OCI-LY3 (cell line): ENCODE measurements around the gene DKK3.

Source experiments
- H2AFZ ChIP-seq: fragments of 200-600, 300-600 bp; shearing (Covaris generic); 2 replicates; pipeline ENCODE4 v1.6.0; 2014; ENCODE audit warnings: antibody characterized with exemption, low read depth, low read length
- H3K27ac ChIP-seq: fragments of 200-600, 300-600 bp; sonication (generic); 2 replicates; pipeline ENCODE4 v1.5.1; 2014; ENCODE audit warnings: mild to moderate bottlenecking, low read length, moderate library complexity, mixed read lengths
- H3K27me3 ChIP-seq: fragments of 200-600, 300-600 bp; sonication (generic); 2 replicates; pipeline ENCODE4 v1.6.1; 2014; ENCODE audit warnings: low read depth, low read length, mixed read lengths
- H3K36me3 ChIP-seq: fragments of 200-600, 300-600 bp; sonication (generic); replicated peaks from 2 replicates; pipeline ENCODE3; 2014; ENCODE audit warnings: low read depth, low read length, mixed read lengths
- H3K4me1 ChIP-seq: fragments of 300-600, 200-600 bp; sonication (generic); 2 replicates; pipeline ENCODE4 v1.6.1; 2014; ENCODE audit warnings: low read length, mixed read lengths
- H3K4me2 ChIP-seq: fragments of 200-600, 300-600 bp; sonication (generic); 2 replicates; pipeline ENCODE4 v1.6.1; 2014; ENCODE audit warnings: low read length, mixed read lengths
- H3K4me3 ChIP-seq: fragments of 300-600, 200-600 bp; sonication (generic); 2 replicates; pipeline ENCODE4 v1.5.1; 2014; ENCODE audit warnings: antibody characterized with exemption, mild to moderate bottlenecking, low read length, moderate library complexity
- H3K79me2 ChIP-seq: fragments of 300-600, 200-600 bp; shearing (Covaris generic); 2 replicates; pipeline ENCODE4 v1.6.1; 2014; ENCODE audit warnings: mild to moderate bottlenecking, low read length, mixed read lengths
- H3K9ac ChIP-seq: fragments of 300-600, 200-600 bp; shearing (Covaris generic); 2 replicates; pipeline ENCODE4 v1.6.0; 2014; ENCODE audit warnings: mild to moderate bottlenecking, low read length, moderate library complexity
- H3K9me3 ChIP-seq: fragments of 200-600, 300-600 bp; shearing (Covaris generic); 2 replicates; pipeline ENCODE4 v1.6.1; 2014; ENCODE audit warnings: low read length, mixed read lengths; ENCODE audit not compliant: insufficient read depth
- H4K20me1 ChIP-seq: fragments of 200-600, 300-600 bp; sonication (generic); 2 replicates; pipeline ENCODE4 v1.6.1; 2016; ENCODE audit warnings: low read length, mixed read lengths; ENCODE audit not compliant: insufficient read depth
- CTCF ChIP-seq: fragments of 200-600, 300-600 bp; sonication (generic); IDR thresholded peaks from 2 replicates; pipeline ENCODE4 v1.5.1; 2014; ENCODE audit warnings: antibody characterized with exemption, low read length, low read depth
- EZH2phosphoT487 ChIP-seq: fragments of 200-600 bp; shearing (Covaris generic); IDR thresholded peaks from 2 replicates; pipeline ENCODE4 v1.6.1; 2018; ENCODE audit warnings: antibody characterized with exemption, mixed run types, low read depth

DKK3 gene

GRCh38 chr11:11966826-11967668 lies 41.4 kb downstream of the DKK3 start:
- H3K79me2 ChIP-seq = no peaks in the 10 kb centered on the region
- TF ChIP-seq EZH2phosphoT487 (no peak), CTCF (peak; percentile 62)
- no peaks in the 10 kb centered on the region for H3K9me3 ChIP-seq
- H3K27ac ChIP-seq = no peak overlapping the region
- H3K4me3 ChIP-seq = no peak overlapping the region
- no peak overlapping the region for H3K9ac ChIP-seq
- no peaks in the 10 kb centered on the region for H4K20me1 ChIP-seq
- H3K4me1 ChIP-seq = no peaks in the 10 kb centered on the region
- H3K27me3 ChIP-seq = no peaks in the 10 kb centered on the region
- no peaks in the 10 kb centered on the region for H3K36me3 ChIP-seq
- no peak overlapping the region for H2AFZ ChIP-seq
- H3K4me2 ChIP-seq = no peak overlapping the region

- Histone ChIP-seq H3K4me2 (no peak overlapping the region), H3K9me3 (no peaks in the 10 kb centered on the region), H3K27me3 (no peaks in the 10 kb centered on the region), H3K79me2 (no peaks in the 10 kb centered on the region), H3K9ac (no peak overlapping the region), H3K27ac (no peak overlapping the region), H4K20me1 (no peaks in the 10 kb centered on the region), H3K4me1 (no peaks in the 10 kb centered on the region), H3K36me3 (no peaks in the 10 kb centered on the region), H3K4me3 (no peak overlapping the region), H2AFZ (no peak overlapping the region)
- TF ChIP-seq EZH2phosphoT487 (no peak), CTCF (no peak)
Measured at GRCh38 chr11:11966354-11966741, 42.1 kb downstream of the DKK3 start.

- no peaks in the 10 kb centered on the region for H3K27me3 ChIP-seq
- H3K36me3 ChIP-seq = no peaks in the 10 kb centered on the region
- H3K4me2 ChIP-seq = no peak overlapping the region
- H3K27ac ChIP-seq = no peak overlapping the region
- H3K9ac ChIP-seq = no peak overlapping the region
- H3K9me3 ChIP-seq = no peaks in the 10 kb centered on the region
- no peaks in the 10 kb centered on the region for H4K20me1 ChIP-seq
- TF ChIP-seq EZH2phosphoT487 (no peak), CTCF (no peak)
- H3K79me2 ChIP-seq = no peaks in the 10 kb centered on the region
- H2AFZ ChIP-seq = no peak overlapping the region
- no peaks in the 10 kb centered on the region for H3K4me1 ChIP-seq
- H3K4me3 ChIP-seq = no peak overlapping the region
Measured at GRCh38 chr11:11965656-11966353, 42.6 kb downstream of the DKK3 start.

GRCh38 chr11:11965192-11965591 lies 43.2 kb downstream of the DKK3 start:
- H3K27ac ChIP-seq = no peak overlapping the region
- no peak overlapping the region for H3K9ac ChIP-seq
- no peaks in the 10 kb centered on the region for H4K20me1 ChIP-seq
- TF ChIP-seq EZH2phosphoT487 = no peak
- no peak for TF ChIP-seq CTCF
- H3K27me3 ChIP-seq = no peaks in the 10 kb centered on the region
- no peaks in the 10 kb centered on the region for H3K36me3 ChIP-seq
- H3K4me2 ChIP-seq = no peak overlapping the region
- H3K4me3 ChIP-seq = no peak overlapping the region
- H2AFZ ChIP-seq = no peak overlapping the region
- H3K79me2 ChIP-seq = no peaks in the 10 kb centered on the region
- no peaks in the 10 kb centered on the region for H3K9me3 ChIP-seq
- H3K4me1 ChIP-seq = no peaks in the 10 kb centered on the region
